ENCODE results near the gene TEX2. TPM values are rescaled to one million over a fixed set of nuclear protein-coding genes. Genes with fewer than 3 reads are reported as not detected.
"Not testable (repeated sequence)": the region's sequence is repeated elsewhere in the genome, so short reads cannot be mapped to it uniquely, and the experiment has no call there.

TEX2 gene
- total and polyA plus RNA-seq, 9 of the 15 experiments (the other 6 are each of a cell fraction or from before 2014, with no cell fraction given) = 4.1 to 27.6 (median 19.3) TPM

- intact Hi-C loops (cut with micrococcal nuclease); BruUV-seq (replicated peaks): not testable (repeated sequence)
These were observed 84.0 kb downstream of the TEX2 start for GRCh38 chr17:64179024-64179423.

GRCh38 chr17:64178011-64178825, 84.8 kb downstream of the TEX2 start:
- intact Hi-C loops (cut with micrococcal nuclease) = no loop called here
- H3K27me3 ChIP-seq (ENCODE audit: control insufficient read depth in 2 of 2, insufficient read depth in 2 of 2, low read length in 2 of 2) = no peaks in the 10 kb centered on the region
- no peaks in the 10 kb centered on the region; the same call in 1 of the 2 replicates for H3K9me3 ChIP-seq (replicated peaks; ENCODE audit: control insufficient read depth, insufficient read depth, low read depth, low read length)
- BruUV-seq (replicated peaks) = no TSS peak
- CTCF ChIA-PET (ENCODE audit: low intra/inter-chr PET ratio) = no interaction called here
- no peak overlapping the region for H3K9ac ChIP-seq (ENCODE audit: insufficient read depth in 1 of 2, low read depth in 2 of 2, low read length in 2 of 2)
- 75% methylated on average over 9 of the region's 9 CpGs for WGBS (ENCODE audit: insufficient coverage, low coverage, missing lambda C conversion rate)
- H3K4me1 ChIP-seq (replicated peaks in 1 of 2; ENCODE audit: control insufficient read depth in 2 of 2, insufficient read depth in 2 of 2, low read length in 2 of 2) = no peaks in the 10 kb centered on the region
- H3K9me1 ChIP-seq (ENCODE audit: control insufficient read depth, insufficient read depth, low read length) = no peaks in the 10 kb centered on the region
- no peaks in the 10 kb centered on the region for H3K79me2 ChIP-seq (ENCODE audit: control insufficient read depth, insufficient read depth, low read length)
- no peak overlapping the region for H3K27ac ChIP-seq (ENCODE audit: extremely low read depth, low read depth, low read length)
- no peak overlapping the region for H3K4me2 ChIP-seq (ENCODE audit: insufficient read depth, low read length)
- peaks cover 62% of the 10 kb centered on the region for H3K36me3 ChIP-seq (ENCODE audit: control insufficient read depth, insufficient read depth, low read length)
- H4K20me1 ChIP-seq (replicated peaks; ENCODE audit: control insufficient read depth, insufficient read depth, low read length) = no peaks in the 10 kb centered on the region
- H2AFZ ChIP-seq (ENCODE audit: low read depth, low read length) = no peak overlapping the region
- no peak overlapping the region for H3K4me3 ChIP-seq
- no peak for ATAC-seq
- POLR2A ChIA-PET = interaction anchor here (0.6 to 1.6 kb wide), 4 partner anchors 8 to 30 kb away, joined by 3 read pairs; no protein-coding TSS in a partner anchor
- in situ Hi-C loops (cut with MboI) = no loop called here
- FAIRE-seq = no peak
- DNase-seq (ENCODE audit: extremely low read depth in 1 of 4, low spot score in 3 of 4) = no peak
- TF ChIP-seq HDAC8 (tag; IDR thresholded peaks at IDR 0.05) (no peak), ZNF232 (CRISPR knock-in tag; IDR thresholded peaks at IDR 0.05) (no peak), ZNF282 (CRISPR knock-in tag; IDR thresholded peaks at IDR 0.05) (no peak), ZNF347 (CRISPR knock-in tag; IDR thresholded peaks at IDR 0.05; ENCODE audit: low read depth) (no peak), XRCC5 (IDR thresholded peaks at IDR 0.05; ENCODE audit: low read depth, low read length) (no peak), MYNN (IDR thresholded peaks at IDR 0.05) (no peak), MYNN (CRISPR knock-in tag; IDR thresholded peaks at IDR 0.05) (no peak), SMARCC2 (IDR thresholded peaks at IDR 0.05; ENCODE audit: low read depth) (no peak), MTF1 (CRISPR knock-in tag; IDR thresholded peaks at IDR 0.05; ENCODE audit: borderline replicate concordance) (no peak), RFX5 (IDR thresholded peaks at IDR 0.05; ENCODE audit: low read depth, low read length) (no peak), MLX (CRISPR knock-in tag; conservative IDR thresholded peaks at IDR 0.05) (no peak), EWSR1 (IDR thresholded peaks at IDR 0.05; ENCODE audit: borderline replicate concordance, low read depth, partially characterized antibody) (no peak), DDX20 (tag; IDR thresholded peaks at IDR 0.05; ENCODE audit: low read depth) (no peak)

More at GRCh38 chr17:64179024-64179423, 84.0 kb downstream of the TEX2 start:
- in situ Hi-C loops (cut with MboI); H3K4me2 ChIP-seq (ENCODE audit: insufficient read depth, low read length); DNase-seq (ENCODE audit: extremely low read depth in 1 of 4, low spot score in 3 of 4); H2AFZ ChIP-seq (ENCODE audit: low read depth, low read length); H3K9me3 ChIP-seq (replicated peaks; ENCODE audit: control insufficient read depth, insufficient read depth, low read depth, low read length); H4K20me1 ChIP-seq (replicated peaks; ENCODE audit: control insufficient read depth, insufficient read depth, low read length); H3K4me3 ChIP-seq; H3K4me1 ChIP-seq (replicated peaks in 1 of 2; ENCODE audit: control insufficient read depth in 2 of 2, insufficient read depth in 2 of 2, low read length in 2 of 2); ATAC-seq; H3K9me1 ChIP-seq (ENCODE audit: control insufficient read depth, insufficient read depth, low read length); FAIRE-seq; H3K27ac ChIP-seq (ENCODE audit: extremely low read depth, low read depth, low read length); H3K9ac ChIP-seq (ENCODE audit: insufficient read depth in 1 of 2, low read depth in 2 of 2, low read length in 2 of 2); H3K27me3 ChIP-seq (ENCODE audit: control insufficient read depth in 2 of 2, insufficient read depth in 2 of 2, low read length in 2 of 2); CTCF ChIA-PET (ENCODE audit: low intra/inter-chr PET ratio); H3K79me2 ChIP-seq (ENCODE audit: control insufficient read depth, insufficient read depth, low read length): not testable (repeated sequence)
- POLR2A ChIA-PET = interaction anchor here (0.7 to 1.1 kb wide), 2 partner anchors 9 to 13 kb away, joined by 3 to 4 read pairs; no protein-coding TSS in a partner anchor
- H3K36me3 ChIP-seq (ENCODE audit: control insufficient read depth, insufficient read depth, low read length) = peaks cover 56% of the 10 kb centered on the region
- 64% methylated on average over 3 of the region's 4 CpGs for WGBS (ENCODE audit: insufficient coverage, low coverage, missing lambda C conversion rate)
- TF ChIP-seq ZNF316 (IDR thresholded peaks at IDR 0.05) (peak; percentile 72), MAFG (tag; conservative IDR thresholded peaks at IDR 0.05) (peak; percentile 28; the same call in 1 of the 2 replicates), C11orf30 (IDR thresholded peaks at IDR 0.05; ENCODE audit: low read depth) (peak; percentile 35; the same call in 1 of the 2 replicates)
